Stimulated activated effector memory CD8-positive, alpha-beta T cell treated with anti-CD3 and anti-CD28 coated beads, Interleukin-12 subunit alpha, Interleukin-12 subunit beta, amount 100 ng/mL, for 72 hours (primary cell): ENCODE data around the gene ATP4B.
A peak's percentile ranks its signal among the peaks of the same experiment; 100 is the strongest.

Experiments
- ATAC-seq: fragments of 150-1000 bp; cut with Tn5 transposase; 2 replicates; pipeline ENCODE4 v1.10.0; 2021
- DNase-seq, 2 donors: peaks; one replicate each; pipeline ENCODE4 v3.0.0; 2021 to 2022; ENCODE audit warnings: low spot score in 2 of 2
- H3K27ac Mint-ChIP-seq: one replicate; pipeline ENCODE4 v1.8.0; 2022; ENCODE audit warnings: mild to moderate bottlenecking, mixed read lengths
- H3K36me3 Mint-ChIP-seq: one replicate; pipeline ENCODE4 v1.8.0; 2022; ENCODE audit warnings: mild to moderate bottlenecking, mixed read lengths
- H3K4me1 Mint-ChIP-seq: one replicate; pipeline ENCODE4 v1.8.0; 2022; ENCODE audit warnings: mixed read lengths
- H3K4me3 Mint-ChIP-seq: one replicate; pipeline ENCODE4 v1.8.0; 2022; ENCODE audit warnings: mild to moderate bottlenecking, mixed read lengths
- H3K9me3 Mint-ChIP-seq: one replicate; pipeline ENCODE4 v1.8.0; 2022; ENCODE audit warnings: mixed read lengths

ATP4B gene

DNA sequence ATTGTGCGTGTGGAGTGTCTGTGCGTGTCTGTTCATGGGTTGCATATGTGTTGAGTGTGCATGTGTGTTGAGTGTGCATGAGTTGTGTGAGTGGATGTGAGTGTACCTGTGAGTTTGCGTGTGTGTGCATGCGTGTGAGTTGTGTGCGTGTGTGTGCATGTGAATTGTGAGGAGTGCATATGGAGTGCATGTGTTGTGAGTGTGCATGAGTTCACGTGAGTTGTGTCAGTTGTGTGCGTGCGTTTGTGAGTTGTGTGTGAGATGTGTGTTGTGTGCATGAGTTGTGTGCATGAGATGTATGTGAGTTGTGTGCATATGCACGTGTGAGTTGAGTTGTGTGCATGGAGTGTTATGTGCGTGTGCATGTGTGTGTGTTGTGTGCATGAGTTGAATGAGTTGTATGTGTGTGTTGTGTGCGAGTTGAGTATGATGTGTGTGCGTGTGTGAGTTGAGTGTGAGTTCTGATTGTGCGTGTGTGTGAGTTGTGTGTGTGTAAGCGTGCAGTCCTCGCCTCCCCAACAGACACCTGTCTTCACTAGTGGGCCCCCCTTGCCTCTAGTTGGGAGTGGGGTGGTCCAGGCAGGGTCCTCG lies 44.1 kb downstream of the ATP4B start:
- DNase-seq (no peak), ATAC-seq (no peak)
- H3K9me3 Mint-ChIP-seq, result no peaks in the 10 kb centered on the region
- H3K4me1 Mint-ChIP-seq, result peaks cover 25% of the 10 kb centered on the region
- no peak overlapping the region for H3K27ac Mint-ChIP-seq
- H3K36me3 Mint-ChIP-seq, result peaks cover 30% of the 10 kb centered on the region
- H3K4me3 Mint-ChIP-seq, result no peak overlapping the region

DNA sequence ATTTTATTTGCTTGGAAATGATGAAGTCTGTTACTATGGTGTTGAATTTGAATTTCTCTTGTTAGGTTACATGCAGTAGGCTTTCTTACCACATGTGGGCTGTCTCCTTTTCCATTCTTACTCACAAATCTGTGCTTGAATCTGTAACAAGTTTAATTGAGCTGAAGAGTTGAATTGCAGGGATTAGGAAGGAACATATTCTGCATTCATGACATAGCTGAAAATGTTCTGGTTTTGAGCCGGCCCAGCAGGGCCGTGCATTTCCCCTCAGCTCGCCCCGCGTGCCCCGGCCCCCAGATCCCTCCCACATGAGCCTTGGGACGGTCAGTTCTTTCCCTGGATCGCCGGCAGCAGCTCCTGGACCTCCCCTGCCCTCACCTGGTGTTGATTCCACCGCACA lies 45.4 kb downstream of the ATP4B start:
- H3K27ac Mint-ChIP-seq, result no peak overlapping the region
- ATAC-seq (no peak), DNase-seq (no peak)
- H3K9me3 Mint-ChIP-seq, result no peaks in the 10 kb centered on the region
- no peak overlapping the region for H3K4me3 Mint-ChIP-seq
- peaks cover 31% of the 10 kb centered on the region for H3K4me1 Mint-ChIP-seq
- H3K36me3 Mint-ChIP-seq, result peaks cover 24% of the 10 kb centered on the region

DNA sequence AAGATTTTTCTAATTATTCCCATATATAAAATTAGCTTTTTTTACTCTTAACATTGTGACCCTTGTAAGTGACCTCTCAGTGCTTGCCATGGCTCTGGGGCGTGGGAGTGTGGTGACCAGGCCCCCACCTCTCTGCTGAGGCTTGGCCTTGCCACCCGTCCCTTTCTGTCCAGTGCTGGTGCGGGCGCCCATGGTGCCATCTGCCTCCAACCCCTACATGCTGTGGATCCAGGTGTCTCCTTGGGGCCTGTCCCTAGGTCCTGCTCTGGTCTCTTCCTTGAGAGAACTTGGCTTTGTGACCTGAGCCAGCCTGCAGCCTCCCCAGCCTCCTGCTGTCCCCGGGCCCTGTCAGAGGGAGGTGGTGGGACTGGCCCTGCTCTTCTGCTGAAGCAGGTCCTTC lies 46.0 kb downstream of the ATP4B start:
- H3K4me1 Mint-ChIP-seq, result peaks cover 35% of the 10 kb centered on the region
- H3K36me3 Mint-ChIP-seq, result peaks cover 24% of the 10 kb centered on the region
- no peak overlapping the region for H3K4me3 Mint-ChIP-seq
- ATAC-seq (no peak), DNase-seq (no peak)
- no peaks in the 10 kb centered on the region for H3K9me3 Mint-ChIP-seq
- H3K27ac Mint-ChIP-seq, result no peak overlapping the region

DNA sequence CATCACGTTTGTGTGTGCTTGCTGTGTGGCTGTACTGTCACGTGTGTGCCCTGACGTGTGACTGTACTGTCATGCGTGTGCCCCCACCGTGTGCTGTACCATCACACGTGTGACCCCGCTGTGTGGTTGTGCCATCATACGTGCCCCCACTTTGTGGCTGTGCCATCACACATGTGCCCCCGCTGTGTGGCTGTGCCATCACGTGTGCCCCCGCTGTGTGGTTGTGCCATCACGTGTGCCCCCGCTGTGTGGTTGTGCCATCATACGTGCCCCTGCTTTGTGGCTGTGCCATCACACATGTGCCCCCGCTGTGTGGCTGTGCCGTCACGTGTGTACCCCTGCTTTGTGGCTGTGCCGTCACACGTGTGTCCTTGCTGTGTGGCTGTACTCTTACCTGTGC lies 47.7 kb downstream of the ATP4B start:
- ATAC-seq (no peak), DNase-seq (no peak)
- H3K36me3 Mint-ChIP-seq, result peaks cover 14% of the 10 kb centered on the region
- H3K27ac Mint-ChIP-seq, result no peak overlapping the region
- H3K4me1 Mint-ChIP-seq, result peaks cover 40% of the 10 kb centered on the region
- H3K9me3 Mint-ChIP-seq, result no peaks in the 10 kb centered on the region
- no peak overlapping the region for H3K4me3 Mint-ChIP-seq

DNA sequence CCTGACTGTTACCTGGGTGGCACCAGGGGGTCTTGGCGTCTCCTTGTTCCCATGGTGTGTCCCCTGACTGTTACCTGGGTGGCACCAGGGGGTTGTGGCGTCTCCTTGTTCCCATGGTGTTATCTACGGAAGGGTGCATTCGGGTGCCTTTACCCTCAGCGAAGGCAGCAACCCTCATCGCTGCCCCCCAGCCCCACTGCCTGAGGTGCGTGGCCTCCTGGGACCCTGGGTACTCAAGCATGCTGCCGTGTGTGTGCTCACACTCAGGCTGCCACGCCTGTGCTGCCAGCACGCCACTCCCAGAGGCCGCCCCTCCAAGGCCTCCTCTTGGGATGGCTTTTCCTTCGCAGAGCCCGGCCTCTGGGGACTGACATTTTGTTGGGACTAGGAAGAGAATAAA lies 48.4 kb downstream of the ATP4B start:
- H3K4me1 Mint-ChIP-seq, result peaks cover 46% of the 10 kb centered on the region
- H3K9me3 Mint-ChIP-seq, result no peaks in the 10 kb centered on the region
- DNase-seq (no peak), ATAC-seq (no peak)
- H3K4me3 Mint-ChIP-seq, result no peak overlapping the region
- H3K27ac Mint-ChIP-seq, result no peak overlapping the region
- H3K36me3 Mint-ChIP-seq, result peaks cover 11% of the 10 kb centered on the region

DNA sequence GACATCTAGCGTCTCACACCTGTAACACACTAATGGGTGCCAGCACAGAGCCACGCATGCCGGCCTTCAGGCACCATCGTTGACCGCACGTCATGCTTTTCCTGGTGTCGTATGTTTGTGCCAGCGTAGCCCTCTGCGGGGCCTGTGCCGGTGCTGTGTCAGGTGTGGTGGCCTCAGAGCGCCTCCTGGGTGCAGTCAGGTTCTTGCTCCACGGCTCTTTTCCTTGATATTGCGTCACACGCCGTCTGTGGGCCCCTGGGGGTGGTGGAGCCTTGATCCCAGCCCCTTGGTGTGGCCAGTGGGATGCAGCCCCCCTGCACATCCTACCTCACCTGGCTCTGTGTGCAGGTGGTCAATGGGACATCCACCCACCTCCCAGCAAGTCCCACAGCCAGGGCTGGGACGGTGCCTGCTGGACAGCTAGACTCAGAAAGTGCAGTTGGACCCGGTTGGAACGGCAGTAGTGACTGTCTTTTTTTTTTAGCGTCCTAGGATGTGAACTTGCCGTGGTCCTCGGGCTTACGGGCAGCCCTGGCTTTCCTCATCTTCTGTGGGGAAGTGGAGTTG lies 48.9 kb downstream of the ATP4B start:
- peaks cover 11% of the 10 kb centered on the region for H3K36me3 Mint-ChIP-seq
- ATAC-seq (no peak), DNase-seq (no peak)
- no peaks in the 10 kb centered on the region for H3K9me3 Mint-ChIP-seq
- H3K27ac Mint-ChIP-seq, result peak overlapping the region; percentile 64
- peaks cover 49% of the 10 kb centered on the region for H3K4me1 Mint-ChIP-seq
- no peak overlapping the region for H3K4me3 Mint-ChIP-seq

DNA sequence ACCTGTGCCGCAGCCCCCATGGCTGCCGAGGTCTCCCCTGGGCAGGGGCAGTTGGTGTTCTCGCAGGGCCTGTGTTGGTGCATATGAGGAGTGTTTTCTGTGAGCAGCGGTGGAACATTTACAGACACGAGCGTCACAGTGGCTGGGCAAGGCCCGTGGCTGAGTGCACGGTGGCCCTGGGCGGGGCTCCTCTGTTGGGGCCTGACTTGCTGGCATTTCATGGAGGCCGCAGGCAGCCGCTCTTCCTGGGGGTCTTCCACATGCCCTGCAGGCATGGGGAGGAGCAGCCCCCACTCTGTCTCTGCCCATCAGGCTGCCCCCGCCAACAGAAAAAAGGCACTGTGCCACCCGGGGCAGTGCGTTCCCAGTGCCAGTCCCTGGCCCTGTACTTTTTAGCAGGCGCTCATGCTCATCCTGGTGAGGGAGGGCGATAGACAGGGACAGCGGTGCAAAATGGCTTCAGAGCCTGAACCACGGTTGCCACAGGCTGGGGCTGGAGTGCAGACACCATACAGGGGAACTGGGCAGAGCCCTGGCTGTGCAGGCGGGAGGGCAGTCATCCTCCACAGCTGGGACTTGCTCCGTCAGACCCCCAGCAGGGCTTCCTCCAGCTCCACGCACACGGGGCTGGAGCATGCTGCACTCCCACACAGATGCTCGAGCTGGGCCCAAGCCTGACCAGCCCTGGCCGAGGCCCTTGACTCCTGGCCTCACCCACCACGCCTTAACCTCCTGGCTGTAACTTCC lies 49.9 kb downstream of the ATP4B start:
- peaks cover 11% of the 10 kb centered on the region for H3K36me3 Mint-ChIP-seq
- H3K4me1 Mint-ChIP-seq, result peaks cover 50% of the 10 kb centered on the region
- DNase-seq (no peak), ATAC-seq (no peak)
- H3K27ac Mint-ChIP-seq, result peak overlapping the region; percentile 64
- no peak overlapping the region for H3K4me3 Mint-ChIP-seq
- H3K9me3 Mint-ChIP-seq, result no peaks in the 10 kb centered on the region

DNA sequence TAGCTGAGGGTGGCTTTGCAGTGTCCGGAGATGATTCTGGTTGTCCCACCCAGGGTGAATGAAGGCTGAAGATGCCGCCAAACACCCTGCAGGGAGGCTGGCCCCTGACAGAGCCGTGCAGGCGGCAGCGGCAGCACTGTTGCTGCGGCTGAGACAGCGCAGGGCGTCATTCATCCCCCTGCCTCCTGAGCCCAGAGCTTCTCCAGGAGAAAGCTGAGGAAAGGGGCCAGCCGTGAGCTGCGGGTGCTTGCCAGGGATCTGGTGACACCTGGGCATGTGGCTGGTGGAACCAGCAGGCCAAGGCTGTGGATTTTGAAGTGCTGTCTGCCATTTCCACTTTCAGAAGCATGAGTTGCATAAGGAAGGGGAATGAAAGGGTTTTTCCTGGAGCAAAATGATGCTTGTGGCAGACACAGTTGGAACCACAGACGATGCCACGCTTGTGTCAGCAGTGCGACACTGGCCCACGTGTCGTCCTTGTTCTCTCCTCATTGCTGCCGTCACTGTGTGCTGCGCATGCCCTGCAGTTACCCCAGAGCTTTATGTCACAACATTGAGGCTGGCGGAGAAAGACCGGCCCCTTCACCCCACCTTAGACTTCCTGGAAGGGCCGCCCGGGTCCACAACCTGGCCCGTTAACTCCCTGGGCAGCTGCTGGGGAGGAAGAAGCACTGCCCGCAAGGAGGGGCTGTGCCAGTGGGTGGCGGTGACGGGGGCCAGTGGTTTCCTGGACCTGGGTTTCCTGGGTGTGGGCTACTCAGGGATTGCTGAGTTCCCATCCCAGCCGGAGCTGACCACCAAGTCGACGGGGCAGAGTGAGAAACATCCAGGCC lies 50.7 kb downstream of the ATP4B start:
- DNase-seq (no peak), ATAC-seq (peak; percentile 48)
- Mint-ChIP-seq H3K36me3 (peaks cover 16% of the 10 kb centered on the region), H3K9me3 (no peaks in the 10 kb centered on the region), H3K27ac (peak overlapping the region; percentile 64), H3K4me1 (peaks cover 58% of the 10 kb centered on the region), H3K4me3 (no peak overlapping the region)

DNA sequence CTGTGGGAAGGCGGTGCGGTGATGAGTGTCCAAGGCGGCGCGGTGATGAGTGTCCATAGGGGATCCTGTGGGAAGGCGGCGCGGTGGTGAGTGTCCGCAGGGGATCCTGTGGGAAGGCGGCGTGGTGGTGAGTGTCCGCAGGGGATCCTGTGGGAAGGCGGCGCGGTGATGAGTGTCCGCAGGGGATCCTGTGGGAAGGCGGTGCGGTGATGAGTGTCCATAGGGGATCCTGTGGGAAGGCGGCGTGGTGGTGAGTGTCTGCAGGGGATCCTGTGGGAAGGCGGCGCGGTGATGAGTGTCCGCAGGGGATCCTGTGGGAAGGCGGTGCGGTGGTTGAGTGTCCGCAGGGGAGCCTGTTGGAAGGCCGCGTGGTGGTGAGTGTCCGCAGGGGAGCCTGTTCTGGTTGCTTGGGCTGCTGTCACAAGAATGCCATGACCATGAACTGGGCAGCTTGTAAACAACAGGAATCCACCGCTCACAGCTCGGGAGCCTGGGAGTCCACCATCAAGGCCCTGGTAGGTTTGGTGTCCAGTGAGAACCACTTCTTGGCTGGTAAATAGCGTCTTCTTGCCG lies 52.0 kb downstream of the ATP4B start:
- Mint-ChIP-seq H3K27ac (peak overlapping the region; percentile 72), H3K36me3 (peaks cover 22% of the 10 kb centered on the region), H3K4me3 (no peak overlapping the region), H3K9me3 (no peaks in the 10 kb centered on the region), H3K4me1 (peaks cover 66% of the 10 kb centered on the region)
- no peak for ATAC-seq
- DNase-seq, result no peak

DNA sequence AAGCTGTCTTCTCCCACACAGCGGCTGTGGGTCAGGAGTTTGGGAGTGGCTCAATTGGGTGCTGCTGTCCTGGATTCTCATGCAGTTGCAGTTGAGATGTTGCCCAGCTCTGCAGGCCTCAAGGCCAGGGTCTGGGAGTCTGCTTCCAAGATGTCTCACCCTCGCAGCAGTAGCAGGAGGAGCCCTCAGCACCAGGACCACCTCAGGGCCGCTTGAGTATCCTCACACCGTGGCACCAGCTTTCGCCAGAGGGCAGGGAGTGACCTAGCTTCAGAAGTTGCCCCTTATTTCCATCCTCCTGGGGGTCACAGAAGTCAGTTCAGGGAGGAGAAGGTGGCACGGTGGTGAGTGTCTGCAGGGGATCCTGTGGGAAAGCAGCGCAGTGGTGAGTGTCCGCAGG lies 52.5 kb downstream of the ATP4B start:
- Mint-ChIP-seq H3K36me3 (peaks cover 22% of the 10 kb centered on the region), H3K9me3 (no peaks in the 10 kb centered on the region), H3K4me3 (no peak overlapping the region), H3K4me1 (peaks cover 67% of the 10 kb centered on the region), H3K27ac (peak overlapping the region; percentile 72)
- ATAC-seq (no peak), DNase-seq (no peak)

DNA sequence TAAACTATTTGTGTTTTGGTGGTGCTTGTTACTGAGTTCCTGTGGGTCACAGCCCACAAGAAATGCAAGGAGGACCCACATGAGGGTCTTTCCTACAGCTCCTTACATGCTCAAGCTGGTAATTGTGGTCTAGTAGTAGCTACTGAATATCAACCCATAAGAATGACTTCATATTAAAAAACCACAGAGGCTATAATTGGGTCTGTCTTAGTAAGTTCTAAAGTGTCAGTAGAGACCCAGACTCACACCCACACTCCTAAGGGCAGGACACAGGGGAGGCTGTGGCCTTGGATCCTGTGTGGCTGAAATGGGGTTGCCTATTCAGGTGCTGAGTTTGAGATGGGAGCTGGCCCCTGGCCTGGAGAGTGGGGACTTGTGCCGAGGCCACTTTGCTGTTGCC lies 53.8 kb downstream of the ATP4B start:
- ATAC-seq (peak; percentile 83), DNase-seq (no peak)
- Mint-ChIP-seq H3K4me3 (no peak overlapping the region), H3K4me1 (peaks cover 75% of the 10 kb centered on the region), H3K9me3 (no peaks in the 10 kb centered on the region), H3K36me3 (peaks cover 27% of the 10 kb centered on the region), H3K27ac (peak overlapping the region; percentile 72)

DNA sequence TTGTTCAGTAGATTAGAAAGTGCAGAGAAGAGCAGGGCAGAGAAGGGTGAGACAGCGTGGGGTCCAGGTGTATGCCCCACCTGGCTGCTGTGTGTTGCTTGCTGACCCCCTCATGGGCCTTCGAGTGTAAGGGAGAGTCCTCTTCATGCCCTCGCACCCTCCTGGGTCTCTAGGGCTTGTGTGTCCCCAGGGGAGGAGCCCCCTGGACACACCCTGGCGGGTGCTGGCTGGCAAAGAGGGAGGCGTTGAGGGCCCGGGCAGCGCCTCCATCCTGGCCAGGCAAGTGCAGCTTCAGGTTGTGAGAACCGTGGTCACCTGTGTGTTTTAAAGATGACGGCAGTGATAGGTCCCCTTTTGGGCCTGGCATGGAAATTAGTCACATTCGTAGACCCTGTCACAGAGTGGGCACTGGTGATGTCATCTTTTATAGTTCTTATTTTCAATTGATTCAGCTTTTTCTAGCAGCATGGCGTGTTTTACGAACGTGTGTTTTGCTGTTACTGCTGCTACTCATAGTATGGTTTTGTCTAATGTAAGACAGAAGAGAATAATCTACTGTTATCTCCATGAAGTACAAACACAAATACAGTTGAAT lies 54.8 kb downstream of the ATP4B start:
- Mint-ChIP-seq H3K4me3 (no peak overlapping the region), H3K36me3 (peaks cover 29% of the 10 kb centered on the region), H3K4me1 (peaks cover 65% of the 10 kb centered on the region), H3K9me3 (no peaks in the 10 kb centered on the region), H3K27ac (no peak overlapping the region)
- ATAC-seq, result peak; percentile 31
- DNase-seq, result no peak

DNA sequence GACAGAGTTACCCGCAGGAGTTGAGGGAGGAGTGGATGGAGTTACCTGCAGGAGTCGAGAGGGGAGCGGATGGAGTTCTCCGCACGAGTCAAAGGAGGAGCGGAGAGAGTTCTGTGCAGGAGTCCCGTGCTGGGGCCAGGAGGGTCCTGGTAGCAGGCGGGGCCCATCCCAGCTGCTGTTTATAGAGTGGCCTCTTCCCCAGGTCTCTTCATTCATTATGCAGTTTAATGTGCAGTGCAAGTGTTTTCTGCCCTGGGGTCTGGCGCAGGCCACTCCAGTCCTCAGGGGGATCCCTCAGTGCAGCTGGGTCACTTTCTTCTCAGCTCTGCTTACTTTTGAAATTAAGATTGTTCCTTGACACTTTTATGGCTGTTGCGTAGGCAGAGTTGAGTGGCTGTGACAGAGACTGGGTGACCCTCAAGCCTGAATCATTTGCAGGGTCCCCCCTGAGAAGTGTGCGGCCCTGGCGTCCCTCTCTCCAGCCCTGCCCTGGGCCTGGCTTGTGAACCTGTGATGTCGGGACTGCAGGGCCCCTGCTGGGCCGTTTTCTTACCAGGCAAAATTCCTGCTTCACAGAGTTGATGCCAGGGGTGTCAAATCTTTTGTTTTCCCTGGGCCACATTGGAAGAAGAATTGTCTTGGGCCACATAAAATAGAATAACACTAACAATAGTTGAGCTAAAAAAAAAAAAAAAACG lies 55.6 kb downstream of the ATP4B start:
- Mint-ChIP-seq H3K4me3 (no peak overlapping the region), H3K4me1 (peaks cover 61% of the 10 kb centered on the region), H3K27ac (no peak overlapping the region), H3K36me3 (peaks cover 32% of the 10 kb centered on the region), H3K9me3 (no peaks in the 10 kb centered on the region)
- no peak for ATAC-seq
- no peak for DNase-seq

DNA sequence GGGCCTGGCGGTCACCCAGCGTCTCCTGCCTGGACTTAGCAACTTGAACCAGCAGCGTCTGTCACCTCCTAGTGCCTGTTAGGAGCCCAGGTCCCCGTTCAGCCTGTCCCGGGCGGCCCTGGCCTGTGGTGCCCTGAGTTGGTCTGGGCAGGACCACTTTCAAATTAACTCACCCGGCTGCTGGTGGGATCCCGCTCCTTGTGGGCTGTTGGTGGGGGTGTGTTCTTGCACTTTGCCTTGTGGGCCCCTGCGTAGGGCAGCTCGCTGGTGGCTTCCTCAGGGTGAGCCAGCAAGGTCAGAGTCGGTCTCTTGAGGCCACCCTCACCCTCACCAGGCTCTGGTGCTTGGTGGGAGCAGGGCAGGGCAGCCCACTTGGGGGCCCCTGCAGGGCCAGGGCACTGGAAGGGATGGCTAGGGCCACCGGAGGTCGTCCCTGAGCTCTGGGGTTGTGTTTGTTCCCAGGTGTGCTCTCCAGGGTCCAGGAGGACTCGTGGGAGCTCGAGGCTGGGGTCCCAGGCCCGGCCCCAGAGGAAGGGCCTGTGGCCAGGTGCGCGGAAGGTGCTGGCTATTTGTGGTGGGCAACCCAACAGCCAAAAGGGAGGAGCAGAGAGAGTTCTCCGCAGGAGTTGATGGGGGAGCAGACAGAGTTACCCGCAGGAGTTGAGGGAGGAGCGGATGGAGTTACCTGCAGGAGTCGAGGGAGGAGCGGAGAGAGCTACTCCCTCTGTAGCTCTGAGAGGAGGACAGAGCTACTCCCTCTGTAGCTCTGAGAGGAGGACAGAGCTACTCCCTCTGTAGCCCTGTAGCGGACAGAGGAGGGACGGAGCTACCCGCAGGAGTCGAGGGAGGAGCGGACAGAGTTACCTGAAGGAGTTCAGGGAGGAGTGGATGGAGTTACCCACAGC lies 56.6 kb downstream of the ATP4B start:
- Mint-ChIP-seq H3K27ac (no peak overlapping the region), H3K36me3 (peaks cover 42% of the 10 kb centered on the region), H3K4me1 (peaks cover 58% of the 10 kb centered on the region), H3K9me3 (no peaks in the 10 kb centered on the region), H3K4me3 (no peak overlapping the region)
- DNase-seq (no peak), ATAC-seq (no peak)
